Astrocyte (in vitro differentiated cells and primary cell): ENCODE measurements around the gene CARD9. TPM values are rescaled to one million over a fixed set of nuclear protein-coding genes. Genes with fewer than 3 reads are reported as not detected.

Experiments used
- DNase-seq: peaks from one replicate; pipeline ENCODE4 v3.0.0-alpha.2; 2010; ENCODE audit warnings: low read depth
- FAIRE-seq: peaks from 2 replicates; lab custom pipeline; 2011; peaks lifted over from hg19 to GRCh38; lab: Jason Lieb, UNC
- H2AFZ ChIP-seq: 2 replicates; pipeline ENCODE4 v1.6.0; 2012; ENCODE audit warnings: low read depth, low read length, inconsistent platforms
- H3K27ac ChIP-seq: 2 replicates; pipeline ENCODE4 v1.5.1; 2011; ENCODE audit warnings: low read depth, low read length, inconsistent platforms
- H3K27me3 ChIP-seq: 2 replicates; pipeline ENCODE4 v1.6.0; 2011; ENCODE audit warnings: low read length, inconsistent platforms; ENCODE audit not compliant: insufficient read depth
- H3K36me3 ChIP-seq: 2 replicates; pipeline ENCODE4 v1.5.1; 2011; ENCODE audit warnings: low read length, inconsistent platforms; ENCODE audit not compliant: insufficient read depth
- H3K4me1 ChIP-seq: 2 replicates; pipeline ENCODE4 v1.5.1; 2011; ENCODE audit warnings: low read length, inconsistent platforms; ENCODE audit not compliant: insufficient read depth
- H3K4me2 ChIP-seq: 2 replicates; pipeline ENCODE4 v1.6.0; 2012; ENCODE audit warnings: low read length, inconsistent platforms
- H3K4me3 ChIP-seq: 2 replicates; pipeline ENCODE4 v1.5.1; 2011; ENCODE audit warnings: low read depth, mild to moderate bottlenecking, low read length, inconsistent platforms; ENCODE audit not compliant: insufficient read depth
- H3K79me2 ChIP-seq: 2 replicates; pipeline ENCODE4 v1.6.0; 2012; ENCODE audit warnings: mild to moderate bottlenecking, low read length, inconsistent platforms; ENCODE audit not compliant: insufficient read depth
- H3K9ac ChIP-seq: 2 replicates; pipeline ENCODE4 v1.6.0; 2012; ENCODE audit warnings: mild to moderate bottlenecking, low read length, inconsistent platforms
- H3K9me3 ChIP-seq: 2 replicates; pipeline ENCODE4 v1.5.1; 2012; ENCODE audit warnings: low read depth, mild to moderate bottlenecking, low read length, inconsistent platforms; ENCODE audit not compliant: insufficient read depth
- H4K20me1 ChIP-seq: 2 replicates; pipeline ENCODE4 v1.6.0; 2012; ENCODE audit warnings: low read length, inconsistent platforms; ENCODE audit not compliant: insufficient read depth
- H3K27ac Mint-ChIP-seq: one replicate; pipeline ENCODE4 v1.8.0; 2021; ENCODE audit warnings: mild to moderate bottlenecking, mixed read lengths; ENCODE audit not compliant: unreplicated experiment
- H3K27me3 Mint-ChIP-seq: one replicate; pipeline ENCODE4 v1.8.0; 2021; ENCODE audit warnings: low read depth, mixed read lengths; ENCODE audit not compliant: unreplicated experiment
- H3K36me3 Mint-ChIP-seq: one replicate; pipeline ENCODE4 v1.8.0; 2021; ENCODE audit warnings: low read depth, mixed read lengths; ENCODE audit not compliant: unreplicated experiment
- H3K4me1 Mint-ChIP-seq: one replicate; pipeline ENCODE4 v1.8.0; 2021; ENCODE audit warnings: low read depth, mixed read lengths; ENCODE audit not compliant: unreplicated experiment
- H3K4me3 Mint-ChIP-seq: one replicate; pipeline ENCODE4 v1.8.0; 2021; ENCODE audit warnings: mild to moderate bottlenecking, moderate library complexity, mixed read lengths; ENCODE audit not compliant: unreplicated experiment
- H3K9me3 Mint-ChIP-seq: one replicate; pipeline ENCODE4 v1.8.0; 2021; ENCODE audit warnings: mild to moderate bottlenecking, mixed read lengths; ENCODE audit not compliant: unreplicated experiment
- CTCF ChIP-seq: IDR thresholded peaks from 2 replicates; pipeline ENCODE4 v1.5.1; 2011; ENCODE audit warnings: low read depth, mild to moderate bottlenecking, inconsistent platforms, low read length, moderate library complexity; ENCODE audit not compliant: insufficient read depth
- EZH2 ChIP-seq: IDR thresholded peaks from 2 replicates; pipeline ENCODE4 v1.6.1; 2012; ENCODE audit warnings: mild to moderate bottlenecking, low read length, inconsistent platforms; ENCODE audit not compliant: insufficient read depth
- total RNA-seq: library from RNA; stranded (reverse); gene quantifications from 2 replicates; pipeline ENCODE4 v1.2.1, GENCODE V29; 2021

The CARD9 gene
- total RNA-seq, 1 donor from 2014 or later = 4.2 TPM

GRCh38 chr9:136337416-136338395 is 35.8 kb downstream of the CARD9 start:
- TF ChIP-seq CTCF = no peak
- TF ChIP-seq EZH2 = no peak
- H4K20me1 ChIP-seq = peaks cover 76% of the 10 kb centered on the region
- peaks cover 2% of the 10 kb centered on the region for H3K36me3 ChIP-seq

GRCh38 chr9:136336881-136337280 is 36.6 kb downstream of the CARD9 start:
- Mint-ChIP-seq H3K36me3 (peaks cover 3% of the 10 kb centered on the region), H3K27ac (no peak overlapping the region), H3K27me3 (no peaks in the 10 kb centered on the region), H3K9me3 (no peaks in the 10 kb centered on the region), H3K4me1 (no peaks in the 10 kb centered on the region), H3K4me3 (no peak overlapping the region)
- H3K79me2 ChIP-seq = peaks cover 32% of the 10 kb centered on the region
- H3K27ac ChIP-seq = no peak overlapping the region
- DNase-seq (no peak), FAIRE-seq (no peak)
- H2AFZ ChIP-seq = no peak overlapping the region
- TF ChIP-seq CTCF (no peak), EZH2 (no peak)
- H3K4me1 ChIP-seq = peaks cover 16% of the 10 kb centered on the region
- peaks cover 2% of the 10 kb centered on the region for H3K36me3 ChIP-seq
- no peaks in the 10 kb centered on the region for H3K27me3 ChIP-seq
- H4K20me1 ChIP-seq = peaks cover 80% of the 10 kb centered on the region
- no peaks in the 10 kb centered on the region for H3K9me3 ChIP-seq
- H3K4me3 ChIP-seq = no peak overlapping the region
- H3K4me2 ChIP-seq = no peak overlapping the region
- H3K9ac ChIP-seq = no peak overlapping the region

More at GRCh38 chr9:136337416-136338395, 35.8 kb downstream of the CARD9 start:
- no peak for FAIRE-seq
- Mint-ChIP-seq H3K27me3 (no peaks in the 10 kb centered on the region), H3K9me3 (no peaks in the 10 kb centered on the region), H3K27ac (no peak overlapping the region), H3K4me3 (no peak overlapping the region), H3K36me3 (peaks cover 3% of the 10 kb centered on the region), H3K4me1 (peaks cover under 1% of the 10 kb centered on the region)
- no peak overlapping the region for H2AFZ ChIP-seq
- H3K9me3 ChIP-seq = no peaks in the 10 kb centered on the region
- no peak overlapping the region for H3K9ac ChIP-seq
- peaks cover 19% of the 10 kb centered on the region for H3K4me1 ChIP-seq
- DNase-seq = no peak
- no peak overlapping the region for H3K4me2 ChIP-seq
- H3K27me3 ChIP-seq = no peaks in the 10 kb centered on the region
- H3K79me2 ChIP-seq = peaks cover 24% of the 10 kb centered on the region
- no peak overlapping the region for H3K4me3 ChIP-seq
- no peak overlapping the region for H3K27ac ChIP-seq
